Fibroblast of lung (primary cell): ENCODE results near the gene TBL1XR1.

Source experiments
- CTCF ChIP-seq, 2 donors: IDR thresholded peaks in 1 of 2; conservative IDR thresholded peaks in 1 of 2; 1 replicate in 1 of 2; 2 replicates in 1 of 2; pipeline ENCODE4 v1.5.1; 2011 to 2012; ENCODE audit warnings: low read length in 2 of 2, control low read depth in 1 of 2, inconsistent platforms in 1 of 2, low read depth in 1 of 2, mild to moderate bottlenecking in 1 of 2
- EZH2 ChIP-seq: IDR thresholded peaks from 2 replicates; pipeline ENCODE4 v1.5.1; 2012; ENCODE audit warnings: low read length, control low read depth, mild to moderate bottlenecking; ENCODE audit errors: missing control alignments

GRCh38 chr3:177147790-177148189 lies 49.5 kb downstream of the TBL1XR1 start:
- TF ChIP-seq CTCF (conservative IDR thresholded peaks at IDR 0.05 in 1 of 2, IDR thresholded peaks at IDR 0.05 in 1 of 2; ENCODE audit: low read depth in 1 of 2, low read length in 2 of 2): no peak
- no peak for TF ChIP-seq EZH2
